GM19099 (cell line): Measurements from ENCODE around the gene BCL2L12.

Experiments used
- POLR2A ChIP-seq: IDR thresholded peaks from 3 replicates; pipeline ENCODE4 v1.6.1; 2011; ENCODE audit warnings: low read depth; ENCODE audit not compliant: insufficient read length; ENCODE audit errors: extremely low read depth

Gene BCL2L12

GRCh38 chr19:49700563-49700962 is 34.8 kb downstream of the BCL2L12 start:
- TF ChIP-seq POLR2A, result no peak

GRCh38 chr19:49701271-49701786 is 35.6 kb downstream of the BCL2L12 start:
- TF ChIP-seq POLR2A, result no peak

GRCh38 chr19:49704888-49705642 is 39.3 kb downstream of the BCL2L12 start:
- TF ChIP-seq POLR2A, result no peak

- no peak for TF ChIP-seq POLR2A
Measured at GRCh38 chr19:49705919-49706318, 40.2 kb downstream of the BCL2L12 start.

- TF ChIP-seq POLR2A, result no peak
Measured at GRCh38 chr19:49710372-49710951, 44.7 kb downstream of the BCL2L12 start.

GRCh38 chr19:49712397-49712859 is 46.7 kb downstream of the BCL2L12 start:
- TF ChIP-seq POLR2A, result no peak

GRCh38 chr19:49713236-49713845 is 47.6 kb downstream of the BCL2L12 start:
- no peak for TF ChIP-seq POLR2A

- TF ChIP-seq POLR2A, result no peak
Measured at GRCh38 chr19:49716154-49716553, 50.4 kb downstream of the BCL2L12 start.

GRCh38 chr19:49718511-49718910 is 52.8 kb downstream of the BCL2L12 start:
- no peak for TF ChIP-seq POLR2A

- TF ChIP-seq POLR2A, result no peak
Measured at GRCh38 chr19:49718991-49719390, 53.3 kb downstream of the BCL2L12 start.
